NT2/D1 (cell line): Measurements from ENCODE around the gene GBP1.

Experiments
- SUZ12 ChIP-seq: IDR thresholded peaks from 2 replicates; pipeline ENCODE4 v1.6.1; 2011; ENCODE audit not compliant: insufficient read length, insufficient read depth; ENCODE audit errors: extremely low read depth
- YY1 ChIP-seq: IDR thresholded peaks from 2 replicates; pipeline ENCODE4 v1.6.1; 2011; ENCODE audit not compliant: insufficient read length, insufficient read depth
- ZNF274 ChIP-seq: IDR thresholded peaks from 2 replicates; pipeline ENCODE4 v1.6.1; 2011; ENCODE audit warnings: mild to moderate bottlenecking, low read depth, low read length

DNA sequence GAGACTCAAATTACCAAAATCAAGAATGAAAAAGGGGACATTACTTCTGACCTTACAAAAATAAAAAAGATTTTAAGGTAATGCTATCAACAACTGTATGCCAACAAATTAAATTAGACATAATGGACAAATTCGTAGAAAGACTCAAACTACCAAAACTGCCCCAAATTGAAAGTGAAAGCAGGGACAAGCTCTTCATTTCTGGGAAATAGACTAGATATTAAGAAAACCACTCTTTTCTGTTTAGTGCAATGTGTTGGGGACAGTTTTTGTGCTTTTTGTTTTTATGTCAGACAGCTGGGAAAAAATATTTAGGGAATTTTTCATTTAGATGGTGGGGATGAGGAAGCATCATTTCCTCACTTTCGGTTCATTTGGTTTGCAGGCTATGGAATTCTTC, 4.9 kb upstream of the GBP1 start:
- TF ChIP-seq YY1: no peak
- TF ChIP-seq SUZ12: no peak
- no peak for TF ChIP-seq ZNF274
